Measurements from ENCODE around the gene TRAF5. TPM values are rescaled to one million over a fixed set of nuclear protein-coding genes. Genes with fewer than 3 reads are reported as not detected.

TRAF5 gene
- total and polyA plus RNA-seq, 12 donors = 1.3 to 5.5 (median 1.9) TPM

GRCh38 chr1:211356723-211357407 is 30.2 kb downstream of the TRAF5 start:
- Histone ChIP-seq H3K9me3 (peaks cover 0 to 7% (median 0%) of the 10 kb centered on the region in 11 donors), H3K4me1 (peaks cover 0 to 14% (median 0%) of the 10 kb centered on the region in 9 donors), H3K27me3 (no peaks in the 10 kb centered on the region), H3K27ac (no peak overlapping the region), H3K4me3 (no peak overlapping the region), H3K36me3 (peaks cover 0 to 61% (median 0%) of the 10 kb centered on the region in 9 donors)
- no peak for DNase-seq
- ATAC-seq = peak in 1 of 8 donors; percentile 31
- TF ChIP-seq CTCF (IDR thresholded peaks at IDR 0.05) = no peak
- intact Hi-C loops (cut with DNase I) = no loop called here
- WGBS, 2 donors = 73 to 84% methylated on average over 5 of the region's 5 CpGs

GRCh38 chr1:211358685-211359084 is 32.1 kb downstream of the TRAF5 start:
- no peak for TF ChIP-seq CTCF (IDR thresholded peaks at IDR 0.05)
- Histone ChIP-seq H3K27ac (no peak overlapping the region), H3K4me1 (peaks cover 0 to 4% (median 0%) of the 10 kb centered on the region in 9 donors), H3K4me3 (no peak overlapping the region), H3K36me3 (peaks cover 0 to 74% (median 0%) of the 10 kb centered on the region in 9 donors), H3K27me3 (no peaks in the 10 kb centered on the region), H3K9me3 (no peaks in the 10 kb centered on the region)
- ATAC-seq (no peak), DNase-seq (no peak)
- intact Hi-C loops (cut with DNase I) = no loop called here
- 99 to 100% methylated on average over 1 of the region's 1 CpG for WGBS, 2 donors

DNA sequence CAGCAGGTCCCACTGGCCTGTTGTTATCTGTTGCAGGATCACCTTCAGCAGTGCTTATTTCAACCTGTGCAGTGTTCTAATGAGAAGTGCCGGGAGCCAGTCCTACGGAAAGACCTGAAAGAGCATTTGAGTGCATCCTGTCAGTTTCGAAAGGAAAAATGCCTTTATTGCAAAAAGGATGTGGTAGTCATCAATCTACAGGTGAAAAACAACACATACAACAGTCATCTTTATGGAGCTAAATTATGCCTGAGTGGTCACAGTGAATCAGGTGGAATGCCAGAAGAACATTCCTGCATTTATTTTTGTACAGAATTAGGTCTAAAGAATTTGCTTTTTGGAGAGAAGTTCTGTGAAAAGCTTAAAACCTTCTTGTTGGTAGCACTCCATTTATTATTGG is 33.2 kb downstream of the TRAF5 start:
- peaks cover 0 to 71% (median 0%) of the 10 kb centered on the region in 9 donors for H3K36me3 ChIP-seq
- no peak overlapping the region for H3K4me3 ChIP-seq
- no peak for DNase-seq
- no peak for TF ChIP-seq CTCF (IDR thresholded peaks at IDR 0.05)
- no peaks in the 10 kb centered on the region for H3K27me3 ChIP-seq
- WGBS, 2 donors = 78 to 83% methylated on average over 3 of the region's 3 CpGs
- H3K4me1 ChIP-seq = peaks cover 0 to 3% (median 0%) of the 10 kb centered on the region in 9 donors
- intact Hi-C loops (cut with DNase I) = no loop called here
- ATAC-seq = no peak
- H3K9me3 ChIP-seq = no peaks in the 10 kb centered on the region
- no peak overlapping the region for H3K27ac ChIP-seq

GRCh38 chr1:211361202-211361601 is 34.6 kb downstream of the TRAF5 start:
- Histone ChIP-seq H3K27ac (no peak overlapping the region), H3K27me3 (no peaks in the 10 kb centered on the region), H3K4me3 (no peak overlapping the region), H3K4me1 (peaks cover 0 to 3% (median 0%) of the 10 kb centered on the region in 9 donors), H3K36me3 (peaks cover 0 to 76% (median 0%) of the 10 kb centered on the region in 9 donors), H3K9me3 (no peaks in the 10 kb centered on the region)
- TF ChIP-seq CTCF (IDR thresholded peaks at IDR 0.05) = no peak
- ATAC-seq = no peak
- intact Hi-C loops (cut with DNase I) = no loop called here
- no peak for DNase-seq
- WGBS, 2 donors = 90 to 100% methylated on average over 1 of the region's 1 CpG
